Caco-2 (cell line): Measurements from ENCODE around the gene MYO10. TPM values are rescaled to one million over a fixed set of nuclear protein-coding genes. Genes with fewer than 3 reads are reported as not detected.

ENCODE experiments used
- BruUV-seq: library from RNA; stranded (reverse); fragments of 400-500 nt; replicated peaks from 2 replicates; lab custom pipeline; 2021; lab: Mats Ljungman, UMichigan
- CTCF ChIA-PET: fragments of 300-600 bp; sonication (Branson Sonifier 250); formaldehyde crosslinking; loops from one replicate; lab custom pipeline; 2022; ENCODE audit warnings: antibody characterized with exemption; lab: Charles Lee
- POLR2A ChIA-PET: fragments of 300-600 bp; sonication (Branson Sonifier 250); formaldehyde crosslinking; loops from one replicate; lab custom pipeline; 2022; ENCODE audit warnings: antibody characterized with exemption; lab: Charles Lee
- DNase-seq, 2 experiments: peaks; one replicate each; pipeline versions ENCODE4 v3.0.0 to v3.0.0-alpha.2; 2020 to 2022
- H3K27me3 ChIP-seq: replicated peaks from 2 replicates; pipeline ENCODE4 v1.6.0; 2011; ENCODE audit warnings: low read length; ENCODE audit not compliant: control insufficient read depth, insufficient read depth
- H3K36me3 ChIP-seq: 2 replicates; pipeline ENCODE4 v1.5.1; 2011; ENCODE audit warnings: low read length; ENCODE audit not compliant: control insufficient read depth, insufficient read depth
- H3K4me1 ChIP-seq: fragments of 250-450 bp; sonication (Bioruptor Pico); 2 replicates; pipeline ENCODE4 v1.5.1; 2020; ENCODE audit warnings: mild to moderate bottlenecking
- H3K4me3 ChIP-seq: 2 replicates; pipeline ENCODE4 v1.5.1; 2011; ENCODE audit warnings: low read depth, mild to moderate bottlenecking, control low read depth, low read length
- H3K9me3 ChIP-seq: fragments of 250-450 bp; sonication (Bioruptor Pico); 2 replicates; pipeline ENCODE4 v1.5.1; 2020; ENCODE audit warnings: mild to moderate bottlenecking, moderate library complexity
- H3K27ac Mint-ChIP-seq: one replicate; pipeline ENCODE4 v1.8.0; 2022; ENCODE audit warnings: mixed read lengths; ENCODE audit not compliant: unreplicated experiment
- H3K27me3 Mint-ChIP-seq: one replicate; pipeline ENCODE4 v1.8.0; 2022; ENCODE audit warnings: mixed read lengths; ENCODE audit not compliant: insufficient read depth, unreplicated experiment
- H3K36me3 Mint-ChIP-seq: one replicate; pipeline ENCODE4 v1.8.0; 2022; ENCODE audit warnings: mild to moderate bottlenecking, mixed read lengths; ENCODE audit not compliant: insufficient read depth, unreplicated experiment
- H3K4me1 Mint-ChIP-seq: one replicate; pipeline ENCODE4 v1.8.0; 2022; ENCODE audit warnings: low read depth, mixed read lengths; ENCODE audit not compliant: unreplicated experiment
- H3K4me3 Mint-ChIP-seq: one replicate; pipeline ENCODE4 v1.8.0; 2022; ENCODE audit warnings: mild to moderate bottlenecking, moderate library complexity, mixed read lengths; ENCODE audit not compliant: unreplicated experiment
- H3K9me3 Mint-ChIP-seq: one replicate; pipeline ENCODE4 v1.8.0; 2022; ENCODE audit warnings: mixed read lengths; ENCODE audit not compliant: unreplicated experiment
- intact Hi-C: fragments of 100-400 bp; cut with micrococcal nuclease; formaldehyde crosslinking; loops from one replicate; pipeline ENCODE4 v1.10.0; 2022; ENCODE audit not compliant: unreplicated experiment
- total RNA-seq: library from RNA; stranded (reverse); gene quantifications from 2 replicates; pipeline ENCODE4 v1.2.3, GENCODE V29; 2022
- TF ChIP-seq, protein P1 (sequence below), 2 experiments: fragments of 200-600 bp in 1 of 2; IDR thresholded peaks; 1 replicate in 1 of 2; 2 replicates in 1 of 2; pipeline versions ENCODE4 v1.5.1 to v1.8.0; 2011 to 2022; ENCODE audit warnings: antibody characterized with exemption in 1 of 2, control low read depth in 1 of 2, inconsistent platforms in 1 of 2, low read depth in 1 of 2, low read length in 1 of 2, mild to moderate bottlenecking in 1 of 2, moderate library complexity in 1 of 2; ENCODE audit not compliant: insufficient read depth in 1 of 2, severe bottlenecking in 1 of 2, unreplicated experiment in 1 of 2

Gene MYO10
- total RNA-seq, 1 experiment from 2014 or later: 67.6 TPM

DNA sequence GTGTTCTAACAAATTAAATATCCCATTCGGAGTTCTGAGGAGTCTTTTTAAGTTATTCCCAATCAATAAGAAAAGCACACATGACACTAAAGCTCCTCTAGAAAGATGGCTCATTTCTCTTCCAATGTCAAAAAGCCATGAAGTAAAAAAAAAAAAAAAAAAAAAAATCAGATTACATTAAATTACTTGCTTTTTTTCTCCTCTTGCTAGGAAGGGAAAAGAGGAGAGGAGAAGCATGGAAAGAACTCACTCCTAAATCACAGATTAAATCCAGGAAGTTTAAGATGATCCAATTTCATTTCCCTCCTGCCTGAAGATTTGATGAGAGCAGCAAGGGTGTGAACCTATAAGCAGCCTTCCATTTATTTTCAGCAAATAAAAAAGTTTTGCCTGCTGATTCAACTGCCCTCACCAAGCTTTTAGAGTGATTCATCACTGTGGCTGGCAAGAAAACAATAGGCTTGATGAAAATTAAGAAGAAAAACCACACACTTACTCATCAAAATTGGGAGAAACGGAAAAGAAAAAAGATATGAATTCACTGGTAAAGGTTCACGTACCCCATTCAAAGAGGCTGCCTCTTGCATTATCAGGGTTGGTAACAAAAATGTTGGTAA, 19.7 kb downstream of the MYO10 start:
- no TSS peak for BruUV-seq
- CTCF ChIA-PET: no interaction called here
- Mint-ChIP-seq H3K4me1 (peaks cover 21% of the 10 kb centered on the region), H3K9me3 (no peaks in the 10 kb centered on the region), H3K36me3 (peaks cover 57% of the 10 kb centered on the region), H3K27ac (peak overlapping the region; percentile 9), H3K27me3 (no peaks in the 10 kb centered on the region), H3K4me3 (no peak overlapping the region)
- intact Hi-C loops: no loop called here
- H3K9me3 ChIP-seq: no peaks in the 10 kb centered on the region
- DNase-seq: no peak
- no peaks in the 10 kb centered on the region for H3K27me3 ChIP-seq
- peaks cover 1% of the 10 kb centered on the region; the same call in 1 of the 2 replicates for H3K36me3 ChIP-seq
- TF ChIP-seq, protein P1, sequence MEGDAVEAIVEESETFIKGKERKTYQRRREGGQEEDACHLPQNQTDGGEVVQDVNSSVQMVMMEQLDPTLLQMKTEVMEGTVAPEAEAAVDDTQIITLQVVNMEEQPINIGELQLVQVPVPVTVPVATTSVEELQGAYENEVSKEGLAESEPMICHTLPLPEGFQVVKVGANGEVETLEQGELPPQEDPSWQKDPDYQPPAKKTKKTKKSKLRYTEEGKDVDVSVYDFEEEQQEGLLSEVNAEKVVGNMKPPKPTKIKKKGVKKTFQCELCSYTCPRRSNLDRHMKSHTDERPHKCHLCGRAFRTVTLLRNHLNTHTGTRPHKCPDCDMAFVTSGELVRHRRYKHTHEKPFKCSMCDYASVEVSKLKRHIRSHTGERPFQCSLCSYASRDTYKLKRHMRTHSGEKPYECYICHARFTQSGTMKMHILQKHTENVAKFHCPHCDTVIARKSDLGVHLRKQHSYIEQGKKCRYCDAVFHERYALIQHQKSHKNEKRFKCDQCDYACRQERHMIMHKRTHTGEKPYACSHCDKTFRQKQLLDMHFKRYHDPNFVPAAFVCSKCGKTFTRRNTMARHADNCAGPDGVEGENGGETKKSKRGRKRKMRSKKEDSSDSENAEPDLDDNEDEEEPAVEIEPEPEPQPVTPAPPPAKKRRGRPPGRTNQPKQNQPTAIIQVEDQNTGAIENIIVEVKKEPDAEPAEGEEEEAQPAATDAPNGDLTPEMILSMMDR (IDR thresholded peaks at IDR 0.05; ENCODE audit: insufficient read depth in 1 of 2, low read depth in 1 of 2, low read length in 1 of 2, severe bottlenecking in 1 of 2, unreplicated experiment in 1 of 2): no peak
- POLR2A ChIA-PET: no interaction called here
- H3K4me3 ChIP-seq: no peak overlapping the region
- peaks cover 28% of the 10 kb centered on the region for H3K4me1 ChIP-seq

DNA sequence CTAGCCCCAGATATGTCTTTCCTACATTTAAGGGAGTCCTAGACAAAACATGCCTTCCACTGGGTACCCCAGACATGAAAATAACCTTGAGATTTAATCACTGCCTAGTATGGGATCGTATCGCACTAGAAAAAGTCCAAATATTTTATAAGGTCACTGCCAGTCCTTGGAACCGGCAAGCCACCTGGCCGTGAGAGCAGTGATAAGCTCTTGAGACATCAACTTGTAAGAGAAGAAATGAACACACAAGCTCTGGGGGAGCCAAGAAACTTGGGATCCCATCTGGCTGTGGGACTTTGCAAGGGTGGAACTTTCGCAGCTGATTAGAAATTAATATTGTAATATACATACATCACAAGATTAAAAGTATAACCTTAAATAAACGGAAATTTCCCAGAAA, 21.5 kb downstream of the MYO10 start:
- Mint-ChIP-seq H3K27me3 (no peaks in the 10 kb centered on the region), H3K4me1 (peaks cover 14% of the 10 kb centered on the region), H3K4me3 (no peak overlapping the region), H3K9me3 (no peaks in the 10 kb centered on the region), H3K27ac (no peak overlapping the region), H3K36me3 (peaks cover 47% of the 10 kb centered on the region)
- ChIA-PET CTCF (no interaction called here), POLR2A (no interaction called here)
- Histone ChIP-seq H3K4me3 (no peak overlapping the region), H3K4me1 (peaks cover 18% of the 10 kb centered on the region), H3K9me3 (no peaks in the 10 kb centered on the region), H3K27me3 (no peaks in the 10 kb centered on the region), H3K36me3 (peaks cover 1% of the 10 kb centered on the region; the same call in 1 of the 2 replicates)
- TF ChIP-seq, protein P1 (IDR thresholded peaks at IDR 0.05; ENCODE audit: insufficient read depth in 1 of 2, low read depth in 1 of 2, low read length in 1 of 2, severe bottlenecking in 1 of 2, unreplicated experiment in 1 of 2): no peak
- DNase-seq: no peak
- intact Hi-C loops: no loop called here
- no TSS peak for BruUV-seq

DNA sequence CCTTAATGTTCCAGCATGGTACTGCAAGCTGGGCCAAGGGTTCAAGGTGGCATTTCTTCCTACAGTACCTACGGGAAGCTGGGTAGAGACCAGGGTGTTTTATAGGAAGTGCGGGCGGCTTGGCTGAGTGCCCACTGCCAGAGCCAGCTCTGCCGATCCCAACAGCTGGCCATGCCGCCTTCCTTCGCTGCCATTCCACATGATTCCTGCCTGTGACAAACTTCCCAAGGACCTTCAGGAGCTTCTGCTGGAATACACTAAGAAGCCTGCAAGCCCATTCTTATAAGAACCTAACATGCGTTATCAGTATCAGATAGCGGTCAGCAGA, 22.0 kb downstream of the MYO10 start:
- no peak overlapping the region for H3K4me3 Mint-ChIP-seq
- peaks cover 9% of the 10 kb centered on the region for H3K4me1 Mint-ChIP-seq
- CTCF ChIA-PET: no interaction called here
- intact Hi-C loops: no loop called here
- H3K9me3 ChIP-seq: no peaks in the 10 kb centered on the region
- H3K36me3 Mint-ChIP-seq: peaks cover 48% of the 10 kb centered on the region
- no peak for DNase-seq
- no peak overlapping the region for H3K4me3 ChIP-seq
- no TSS peak for BruUV-seq
- peaks cover 1% of the 10 kb centered on the region; the same call in 1 of the 2 replicates for H3K36me3 ChIP-seq
- no peaks in the 10 kb centered on the region for H3K9me3 Mint-ChIP-seq
- H3K27ac Mint-ChIP-seq: no peak overlapping the region
- no peaks in the 10 kb centered on the region for H3K27me3 Mint-ChIP-seq
- peaks cover 12% of the 10 kb centered on the region for H3K4me1 ChIP-seq
- no peaks in the 10 kb centered on the region for H3K27me3 ChIP-seq
- POLR2A ChIA-PET: no interaction called here
- TF ChIP-seq, protein P1 (IDR thresholded peaks at IDR 0.05; ENCODE audit: insufficient read depth in 1 of 2, low read depth in 1 of 2, low read length in 1 of 2, severe bottlenecking in 1 of 2, unreplicated experiment in 1 of 2): no peak
